HG03097 (cell line): ENCODE data around the gene ESPNL.

ENCODE experiments used
- ATAC-seq: cut with Tn5 transposase; IDR thresholded peaks from one replicate; pipeline ENCODE4 v1.9.1; 2021; ENCODE audit not compliant: unreplicated experiment, low FRiP score

Gene ESPNL

DNA sequence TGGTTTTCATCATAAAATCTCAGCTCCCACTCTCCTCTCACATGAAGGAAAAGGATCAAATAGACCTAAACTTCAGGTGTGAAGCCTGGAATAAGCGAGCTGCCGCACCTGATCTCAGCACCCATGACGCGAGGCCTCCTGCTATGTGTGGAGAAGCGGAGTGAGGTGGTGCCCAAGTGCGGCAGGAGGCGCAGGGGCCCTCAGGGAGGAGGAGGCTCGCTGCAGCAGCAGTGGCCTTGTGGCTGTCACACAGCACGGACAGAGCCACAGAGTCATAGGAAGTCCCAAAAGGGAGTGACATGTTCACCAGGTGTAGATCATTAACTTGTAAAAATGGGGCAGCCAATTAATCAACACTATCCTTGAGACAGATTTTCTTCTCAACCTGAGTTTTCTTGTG lies 30.3 kb upstream of the ESPNL start:
- ATAC-seq, result no peak

DNA sequence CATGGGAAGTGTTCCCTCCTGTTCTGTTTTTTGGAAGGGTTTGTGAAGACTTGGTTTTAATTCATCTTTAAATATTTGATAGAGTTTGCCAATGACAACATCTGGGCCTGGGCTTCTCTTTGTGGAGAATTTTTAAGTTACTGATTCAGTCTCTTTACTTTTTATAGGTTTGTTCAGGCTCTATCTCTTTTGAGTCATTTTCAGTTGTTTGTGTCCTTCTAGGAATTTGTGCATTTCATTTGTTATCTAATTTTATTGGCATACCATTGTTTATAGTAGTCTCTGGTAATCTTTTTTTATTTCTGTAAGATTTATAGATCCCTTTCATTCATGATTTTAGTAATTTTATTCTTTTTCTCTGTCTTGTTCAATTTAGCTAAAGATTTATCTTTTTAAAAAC lies 24.7 kb upstream of the ESPNL start:
- no peak for ATAC-seq

DNA sequence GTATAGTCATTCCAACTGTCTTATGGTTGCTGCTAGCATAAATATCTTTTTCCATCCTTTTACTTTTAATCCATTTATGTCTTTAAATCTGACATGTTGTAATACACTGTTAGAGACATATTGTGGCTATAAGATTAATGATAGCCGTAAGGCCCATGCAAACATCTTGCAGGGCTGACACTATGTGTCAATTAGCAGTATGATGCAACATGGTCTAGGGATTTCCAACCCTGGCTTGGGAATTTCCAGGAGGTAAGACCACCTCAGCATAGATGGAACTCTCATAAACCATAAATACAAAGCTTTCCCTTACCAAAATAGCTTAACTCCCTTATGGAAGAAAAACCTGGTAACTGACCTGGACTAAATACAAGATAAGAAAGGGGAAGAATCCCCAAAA lies 22.8 kb upstream of the ESPNL start:
- ATAC-seq, result no peak

DNA sequence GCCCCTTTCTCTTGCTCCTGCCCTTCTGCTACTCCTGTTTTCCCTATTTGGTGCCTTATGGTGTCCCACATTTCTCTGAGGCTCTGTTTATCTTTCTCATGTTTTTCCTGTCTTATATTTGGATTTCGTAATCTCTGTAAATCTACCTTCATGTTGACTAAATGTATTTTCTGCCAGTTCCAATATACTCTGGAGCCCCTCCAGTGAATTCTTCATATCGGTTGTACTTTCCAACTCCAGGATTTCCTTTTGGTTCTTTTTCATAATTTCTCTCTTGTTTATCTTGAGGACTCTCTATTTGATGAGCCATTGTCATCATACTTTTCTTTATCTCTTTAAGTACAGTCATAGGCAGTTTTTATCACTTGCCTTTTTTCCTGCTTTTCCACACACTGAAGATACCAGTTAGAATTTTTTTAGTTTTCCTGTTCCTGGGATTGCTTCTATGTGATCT lies 20.2 kb upstream of the ESPNL start:
- no peak for ATAC-seq

DNA sequence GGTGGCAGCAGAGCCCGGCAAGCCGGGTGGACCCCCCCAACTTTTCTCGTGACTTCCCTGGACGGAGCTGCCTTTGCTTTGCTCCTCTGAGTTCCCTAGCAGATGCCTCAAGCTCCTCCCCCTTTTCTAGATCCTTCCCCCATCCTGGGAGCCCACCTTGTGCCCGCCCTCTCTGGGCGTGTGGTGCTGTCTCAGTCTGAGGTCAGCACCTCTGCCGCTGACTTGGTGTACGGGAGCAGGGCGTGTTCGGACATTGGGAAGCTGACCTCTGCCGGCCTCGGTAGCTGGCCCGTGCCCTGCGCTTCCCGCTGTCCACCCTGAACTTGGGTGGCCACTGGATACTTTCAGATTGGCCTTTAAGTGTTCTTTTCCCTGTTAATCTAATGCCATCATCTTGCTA lies 19.6 kb upstream of the ESPNL start:
- ATAC-seq, result no peak

DNA sequence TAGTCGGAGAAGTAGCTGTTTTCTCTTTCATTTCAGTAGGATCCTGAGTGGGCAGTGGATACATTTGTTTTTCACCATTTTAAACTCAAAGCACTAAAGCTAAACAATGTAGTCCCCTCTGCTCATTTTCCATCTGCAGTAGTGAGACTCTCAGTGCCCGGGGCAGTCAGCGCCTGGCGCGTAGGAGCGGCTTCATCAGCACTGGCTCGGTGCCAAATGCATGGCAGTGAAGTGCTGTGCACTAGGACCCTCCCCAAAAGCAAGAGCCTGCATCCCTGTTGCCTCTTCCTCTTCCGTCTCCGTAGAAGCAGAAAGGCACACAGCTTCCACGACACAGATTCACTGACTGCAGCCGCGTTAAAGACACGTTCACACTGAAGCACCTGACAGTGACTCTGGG lies 19.0 kb upstream of the ESPNL start:
- no peak for ATAC-seq

DNA sequence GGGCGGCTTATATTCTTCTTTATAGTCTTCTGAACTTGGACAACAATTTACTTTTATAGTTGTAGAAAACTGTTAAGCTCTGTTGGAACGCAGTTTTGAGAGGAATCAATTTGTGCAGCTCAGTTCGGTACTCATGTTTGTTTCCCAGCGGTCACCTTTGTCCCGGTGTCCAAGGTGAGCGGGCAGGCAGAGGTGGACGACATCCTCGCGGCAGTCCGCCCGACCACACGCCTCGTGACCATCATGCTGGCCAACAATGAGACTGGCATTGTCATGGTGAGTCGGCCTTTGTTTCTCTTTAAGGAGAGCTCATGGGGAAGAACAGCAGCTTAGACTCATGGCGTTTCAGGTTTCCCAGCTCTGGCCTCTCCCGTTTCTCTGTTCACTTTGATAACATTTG lies 18.6 kb upstream of the ESPNL start:
- ATAC-seq, result no peak

DNA sequence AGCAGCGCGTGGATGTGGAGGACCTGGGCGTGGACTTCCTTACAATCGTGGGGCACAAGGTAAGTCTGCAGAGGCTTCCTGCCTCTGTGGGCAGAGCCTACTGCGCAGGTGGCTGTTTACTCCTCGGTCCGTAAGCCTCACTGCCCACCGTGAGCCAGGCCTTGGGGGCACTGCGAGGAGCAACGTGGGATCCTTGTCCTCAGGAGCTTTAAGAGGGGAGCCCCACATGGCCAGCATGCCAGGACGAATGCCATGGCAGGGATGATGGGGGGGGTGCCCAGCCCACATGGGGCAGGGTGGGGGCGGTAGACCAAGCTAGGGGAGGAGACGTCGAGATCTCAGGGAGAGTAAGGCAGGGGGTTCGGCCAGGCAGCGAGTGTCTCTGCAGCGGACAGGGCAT lies 18.0 kb upstream of the ESPNL start:
- no peak for ATAC-seq

DNA sequence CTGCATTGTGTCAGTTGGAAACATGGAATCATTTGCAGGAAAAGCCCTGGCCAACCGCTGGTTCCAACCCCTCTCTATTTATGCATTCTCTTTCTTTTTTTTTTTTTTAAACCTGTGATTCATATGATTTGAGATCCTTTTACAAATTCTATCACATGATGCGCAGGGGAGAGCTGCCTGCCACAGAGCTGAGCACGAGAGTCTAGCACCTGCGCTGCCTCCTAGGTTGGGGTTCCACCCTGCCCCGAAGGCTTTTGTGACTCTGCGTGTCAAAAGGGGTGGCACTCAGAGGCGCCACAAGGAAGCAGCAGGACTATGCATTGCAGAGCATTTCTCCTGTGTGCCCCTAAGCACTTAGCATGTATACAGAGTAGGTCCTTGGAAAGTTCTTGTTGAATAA lies 17.3 kb upstream of the ESPNL start:
- no peak for ATAC-seq

DNA sequence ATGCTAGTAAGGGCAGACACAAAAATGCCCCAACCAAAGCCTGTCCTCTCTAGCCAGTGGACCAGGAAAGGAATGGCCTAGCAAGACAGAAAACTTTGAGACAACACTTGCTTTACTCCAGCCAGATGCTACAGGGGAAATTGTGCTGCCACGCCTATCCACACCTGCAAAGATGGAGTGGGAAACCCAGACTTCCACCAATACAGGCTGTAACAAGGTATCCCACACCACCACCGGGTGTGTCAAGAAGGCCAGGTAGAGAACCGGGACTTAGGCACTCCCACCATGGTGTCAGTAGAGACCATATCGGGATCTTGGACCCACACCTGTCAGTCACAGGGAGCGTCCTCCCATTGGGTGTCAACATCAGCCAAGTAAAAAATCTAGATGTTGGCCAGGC lies 16.2 kb upstream of the ESPNL start:
- no peak for ATAC-seq

DNA sequence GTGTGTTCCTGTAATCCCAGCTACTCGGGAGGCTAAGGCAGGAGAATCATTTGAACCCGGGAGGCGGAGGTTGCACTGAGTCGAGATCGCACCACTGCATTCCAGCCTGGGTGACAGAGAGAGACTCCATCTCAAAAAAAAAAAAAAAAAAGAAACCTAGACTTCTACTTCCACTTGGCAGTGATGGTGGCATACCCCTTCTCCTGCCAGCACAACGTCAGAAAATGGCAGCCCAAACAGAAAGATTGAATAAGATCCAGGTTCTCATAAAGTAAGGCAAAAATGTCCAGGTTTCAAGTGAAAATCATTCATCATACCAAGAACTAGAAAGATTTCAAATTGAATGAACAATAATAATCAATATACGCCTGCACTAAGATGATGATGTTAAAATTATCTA lies 15.4 kb upstream of the ESPNL start:
- no peak for ATAC-seq

DNA sequence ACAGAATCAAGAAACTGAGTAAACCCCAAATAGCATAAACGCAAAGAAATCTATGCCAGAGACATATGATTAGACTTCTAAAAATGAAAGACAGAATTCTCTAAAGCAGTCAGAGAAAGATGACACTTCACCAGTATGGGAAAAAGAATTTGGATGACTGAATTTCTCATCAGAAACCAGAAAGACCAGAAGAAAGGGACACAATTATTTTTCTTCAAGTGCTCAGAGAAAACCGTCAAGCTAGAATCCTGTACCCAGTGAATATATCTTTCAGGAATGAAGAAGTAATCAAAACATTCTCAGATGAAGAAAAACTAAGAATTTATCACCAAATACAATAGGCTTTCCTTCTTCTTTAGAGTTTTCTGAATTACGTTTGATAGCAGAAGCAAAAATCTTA lies 14.2 kb upstream of the ESPNL start:
- no peak for ATAC-seq

DNA sequence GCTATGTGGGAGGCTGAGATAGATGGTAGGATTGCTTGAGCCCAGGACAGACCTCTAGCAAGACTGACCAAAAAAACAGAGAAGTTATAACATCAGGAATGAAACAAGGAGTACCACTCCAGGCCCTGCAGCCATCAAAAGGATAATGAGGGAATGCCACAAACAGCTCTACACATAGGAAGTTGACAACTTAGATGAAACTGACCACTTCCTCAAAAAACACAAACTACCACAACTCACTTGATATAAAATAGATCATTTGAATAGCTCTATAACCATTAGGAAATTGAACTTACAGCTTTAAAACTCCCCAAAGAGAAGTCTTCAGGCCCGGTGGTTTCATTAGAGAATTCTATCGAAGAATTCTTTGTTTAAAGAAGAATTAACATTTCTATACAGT lies 12.9 kb upstream of the ESPNL start:
- no peak for ATAC-seq

DNA sequence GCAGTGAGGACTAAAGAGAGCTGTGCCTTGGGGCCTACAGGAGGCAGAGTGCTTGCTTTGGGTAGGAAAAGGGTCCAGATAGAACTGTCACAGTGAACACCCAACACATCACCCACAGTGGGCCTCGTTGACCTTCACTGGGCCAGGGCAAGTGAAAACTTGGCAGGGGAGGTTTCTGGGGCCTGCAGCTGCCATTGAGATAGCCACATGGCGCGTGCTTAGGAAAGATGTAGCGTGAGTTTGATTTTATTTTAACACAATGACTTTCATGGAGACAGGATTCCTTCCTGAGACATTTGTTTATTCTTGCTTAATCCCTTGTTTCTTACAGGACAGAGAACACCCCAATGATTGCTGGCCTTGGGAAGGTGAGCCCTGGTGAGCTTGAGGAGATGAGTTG lies 9.3 kb upstream of the ESPNL start:
- ATAC-seq, result no peak

DNA sequence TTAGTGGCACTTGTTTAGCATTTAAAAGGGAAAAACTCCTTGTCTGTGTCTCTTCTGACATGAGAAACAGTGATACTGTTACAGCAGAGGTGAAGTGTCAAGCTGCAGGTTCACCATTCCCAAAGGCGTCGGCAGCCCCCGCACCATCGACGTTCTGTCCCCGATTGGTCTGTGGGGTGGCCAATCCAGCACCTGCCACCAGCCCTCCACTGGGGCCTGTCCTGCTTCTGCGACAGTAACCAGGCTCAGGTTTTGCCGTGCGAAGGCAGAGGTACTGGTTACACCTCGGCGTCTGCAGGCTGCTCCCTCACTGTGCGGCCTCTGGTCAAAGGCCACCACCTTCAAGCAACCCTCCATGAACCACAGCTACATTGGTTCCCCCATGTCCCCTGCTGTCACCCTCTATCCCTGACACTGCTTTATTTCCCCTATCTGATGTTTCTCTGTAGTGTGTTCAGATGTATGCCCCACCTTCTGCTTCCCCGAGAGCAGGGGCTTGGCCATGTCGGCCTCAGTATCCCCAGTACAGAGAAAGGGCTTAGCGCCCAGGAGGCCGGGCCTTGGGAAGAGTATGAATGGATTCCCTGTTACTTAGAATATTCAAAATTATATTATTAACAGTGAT lies 8.6 kb upstream of the ESPNL start:
- ATAC-seq, result no peak

DNA sequence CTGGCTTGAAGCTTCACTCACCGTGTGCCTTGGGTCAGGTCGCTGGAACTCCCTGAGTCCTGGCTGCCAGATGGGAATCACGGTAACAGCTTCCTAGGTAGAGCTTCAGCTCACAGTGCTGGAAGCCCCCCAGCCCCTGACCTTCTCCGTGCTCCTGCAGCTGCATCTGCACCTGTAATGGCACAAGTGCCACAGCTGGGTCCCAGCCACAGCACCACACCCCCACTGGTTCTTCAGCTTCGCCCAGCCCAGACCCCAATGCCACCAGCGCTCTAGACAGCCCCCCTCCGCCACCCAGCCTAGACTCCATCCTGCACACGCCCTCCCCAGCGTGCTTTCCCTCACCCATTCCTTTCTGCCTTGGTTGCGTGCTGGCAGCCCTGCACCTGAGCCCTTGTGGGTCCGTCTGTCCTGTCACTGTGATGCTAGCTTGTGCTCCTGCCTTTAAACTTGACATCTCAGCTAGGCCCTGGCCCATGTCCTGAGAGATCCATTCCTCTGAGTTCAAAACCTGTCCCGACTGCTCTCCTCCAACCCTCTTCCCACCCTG lies 7.6 kb upstream of the ESPNL start:
- no peak for ATAC-seq

DNA sequence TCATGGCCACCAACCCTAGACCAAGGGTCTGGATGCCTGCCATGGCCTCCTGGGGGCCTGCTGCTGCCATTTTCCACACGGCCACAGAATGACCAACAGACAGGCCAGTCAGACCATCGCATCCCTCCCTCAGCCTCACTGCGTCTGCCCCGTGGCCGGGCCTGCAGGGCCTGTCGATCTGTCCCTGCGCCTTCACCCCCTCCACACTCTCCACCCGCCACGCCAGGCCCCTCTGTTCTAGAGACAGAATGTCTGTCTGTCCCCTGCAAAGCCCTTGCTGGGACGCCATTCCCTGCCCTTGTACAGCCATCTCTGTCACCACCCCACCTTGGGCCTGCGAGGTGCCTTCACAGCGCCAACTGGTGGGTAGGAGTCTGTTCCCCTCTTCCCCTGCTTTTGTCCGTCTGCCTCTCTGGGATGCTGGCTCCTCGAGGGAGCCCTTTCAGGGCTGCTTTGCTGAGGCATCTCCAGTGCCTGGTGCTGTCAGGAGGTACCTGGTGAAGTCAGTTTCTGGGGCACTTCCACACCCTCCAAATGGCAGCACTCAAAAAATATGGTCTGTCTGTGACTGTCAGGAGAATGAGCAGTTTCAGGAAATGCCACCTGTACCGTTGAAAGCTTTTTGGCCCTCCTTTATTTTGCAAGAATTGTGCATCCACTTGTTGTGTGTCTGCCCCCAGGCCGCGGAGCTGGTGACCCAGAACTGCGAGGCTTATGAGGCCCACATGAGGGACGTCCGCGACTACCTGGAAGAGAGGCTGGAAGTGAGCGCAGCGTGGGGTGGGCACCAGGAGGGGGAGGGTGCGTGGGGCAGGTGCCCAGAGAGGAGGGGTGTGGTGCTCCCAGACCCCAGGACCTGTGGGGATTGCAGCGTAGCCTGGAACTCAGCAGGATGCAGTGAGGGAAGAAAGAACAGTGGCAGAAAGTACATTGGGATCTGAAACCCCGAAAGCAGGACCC lies 6.7 kb upstream of the ESPNL start:
- no peak for ATAC-seq

DNA sequence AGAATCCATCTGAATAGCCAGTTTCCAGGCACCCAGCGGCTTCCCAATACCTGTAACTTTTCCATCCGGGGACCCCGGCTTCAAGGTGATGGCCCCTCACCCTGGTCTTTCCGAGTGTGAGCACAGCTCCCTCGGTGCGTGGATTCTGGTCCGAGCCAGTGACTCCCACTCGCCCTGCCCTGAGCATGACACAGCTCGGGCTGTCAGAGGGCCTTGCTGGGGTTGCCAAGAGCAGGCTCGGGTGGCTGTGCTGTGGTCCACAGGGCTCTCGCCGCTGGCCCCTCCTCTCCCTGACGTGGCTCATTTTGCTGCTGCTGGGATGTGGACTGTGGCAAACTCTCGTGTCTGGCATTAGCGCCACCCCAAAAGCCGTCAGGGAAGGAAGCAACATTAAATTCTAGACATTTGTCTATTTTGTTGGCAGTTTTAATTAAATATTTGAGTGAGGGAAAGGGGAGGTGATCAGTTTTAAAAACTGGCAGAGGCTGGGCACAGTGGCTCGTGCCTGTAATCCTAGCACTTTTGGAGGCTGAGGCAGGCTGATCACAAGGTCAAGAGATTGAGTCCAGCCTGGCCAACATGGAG lies 5.6 kb upstream of the ESPNL start:
- ATAC-seq, result no peak

DNA sequence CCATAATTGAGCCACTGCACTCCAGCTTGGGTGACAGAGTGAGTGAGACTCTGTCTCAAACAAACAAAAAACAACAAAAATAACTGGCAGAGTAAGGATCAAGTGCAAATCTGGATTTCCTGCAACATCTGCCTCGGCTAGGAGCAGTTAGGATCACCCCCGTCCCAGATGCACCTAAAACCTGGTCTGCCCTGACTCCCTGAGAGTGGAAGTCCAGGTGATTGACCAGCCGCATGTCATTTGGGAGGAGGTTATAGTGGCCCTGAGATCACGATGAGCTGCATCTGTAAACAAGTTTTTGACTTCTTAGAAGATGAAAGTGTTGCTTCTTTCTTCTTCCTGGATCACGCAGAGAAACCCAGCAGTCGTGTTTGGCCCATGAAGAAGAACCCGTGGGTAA lies 5.0 kb upstream of the ESPNL start:
- no peak for ATAC-seq

DNA sequence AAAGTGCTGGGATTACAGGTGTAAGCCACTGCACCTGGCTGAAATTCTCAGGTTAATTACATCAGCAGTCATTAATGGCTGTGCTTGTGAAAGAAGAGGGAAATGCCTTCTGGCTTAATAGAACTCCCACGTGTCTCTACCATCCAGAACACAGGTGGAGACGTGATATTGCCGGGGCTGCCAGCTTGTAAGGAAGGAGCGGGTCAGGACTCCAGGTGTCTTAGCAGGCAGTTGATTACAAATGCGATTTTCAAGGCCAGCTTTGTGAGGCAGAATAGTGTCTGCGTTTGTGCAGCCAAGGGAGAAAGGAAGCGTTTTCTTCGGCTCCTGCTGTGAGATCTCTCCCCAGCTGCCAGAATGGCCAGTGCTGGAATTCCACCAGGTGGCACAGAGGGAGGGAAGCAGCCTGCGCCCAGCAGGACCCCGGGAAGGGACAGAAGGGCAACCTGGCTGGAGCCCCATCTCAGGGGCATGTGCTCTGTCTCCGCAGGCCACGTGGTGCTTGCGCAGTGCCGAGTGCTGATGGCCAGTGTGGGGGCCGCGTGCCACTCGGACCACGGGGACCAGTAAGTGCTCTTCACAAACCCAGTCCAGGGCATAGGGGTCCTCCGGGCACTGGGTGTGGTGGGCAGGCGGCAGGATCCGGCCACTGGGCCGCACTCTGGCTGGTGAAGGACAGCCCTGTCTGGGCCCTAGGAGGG lies 3.7 kb upstream of the ESPNL start:
- ATAC-seq, result no peak
